Activated naive CD8-positive, alpha-beta T cell treated with anti-CD3 and anti-CD28 coated beads, Interleukin-2, amount 50 U/mL, for 24 hours (primary cell): Measurements from ENCODE around the gene BTBD1.
"Not testable (repeated sequence)": the region's sequence is repeated elsewhere in the genome, so short reads cannot be mapped to it uniquely, and the experiment has no call there.

Experiments
- ATAC-seq: fragments of 150-1000 bp; cut with Tn5 transposase; one replicate; pipeline ENCODE4 v1.10.0; 2021
- DNase-seq: peaks from one replicate; pipeline ENCODE4 v3.0.0; 2021
- H3K27ac Mint-ChIP-seq: one replicate; pipeline ENCODE4 v1.8.0; 2021; ENCODE audit warnings: mild to moderate bottlenecking, mixed read lengths
- H3K27me3 Mint-ChIP-seq: one replicate; pipeline ENCODE4 v1.8.0; 2021; ENCODE audit warnings: mixed read lengths
- H3K36me3 Mint-ChIP-seq: one replicate; pipeline ENCODE4 v1.8.0; 2021; ENCODE audit warnings: low read depth, mixed read lengths
- H3K4me1 Mint-ChIP-seq: one replicate; pipeline ENCODE4 v1.8.0; 2021; ENCODE audit warnings: mixed read lengths
- H3K4me3 Mint-ChIP-seq: one replicate; pipeline ENCODE4 v1.8.0; 2021; ENCODE audit warnings: mild to moderate bottlenecking, moderate library complexity, mixed read lengths
- H3K9me3 Mint-ChIP-seq: one replicate; pipeline ENCODE4 v1.8.0; 2021; ENCODE audit warnings: mixed read lengths

BTBD1 gene

GRCh38 chr15:83106994-83107840 lies 40.2 kb upstream of the BTBD1 start, which contains the start of gene TM6SF1:
Gene TM6SF1, plus strand, starts transcription at chr15:83107645. Its CDS starts 36 bp downstream, at chr15:83107681.
- H3K9me3 Mint-ChIP-seq = no peaks in the 10 kb centered on the region
- peak within 1 kb of the TSS; percentile 77 for H3K27ac Mint-ChIP-seq
- peak; percentile 19 for DNase-seq
- peak within 1 kb of the TSS; percentile 81 for H3K4me3 Mint-ChIP-seq
- peaks cover 17% of the 10 kb centered on the region for H3K4me1 Mint-ChIP-seq
- ATAC-seq = peak; percentile 25
- H3K27me3 Mint-ChIP-seq = peaks cover 47% of the 10 kb centered on the region
- H3K36me3 Mint-ChIP-seq = peaks cover 2% of the 10 kb centered on the region

- DNase-seq (no peak), ATAC-seq (no peak)
- no peak overlapping the region for H3K27ac Mint-ChIP-seq
- H3K4me3 Mint-ChIP-seq = no peak overlapping the region
- H3K36me3 Mint-ChIP-seq = no peaks in the 10 kb centered on the region
- peaks cover 17% of the 10 kb centered on the region for H3K4me1 Mint-ChIP-seq
- H3K27me3 Mint-ChIP-seq = peaks cover 46% of the 10 kb centered on the region
- H3K9me3 Mint-ChIP-seq = no peaks in the 10 kb centered on the region
Observed at GRCh38 chr15:83105440-83105839, 38.4 kb upstream of the BTBD1 start.

GRCh38 chr15:83104141-83104540 lies 37.1 kb upstream of the BTBD1 start:
- no peak overlapping the region for H3K4me3 Mint-ChIP-seq
- H3K4me1 Mint-ChIP-seq = peaks cover 16% of the 10 kb centered on the region
- no peak for ATAC-seq
- H3K9me3 Mint-ChIP-seq = no peaks in the 10 kb centered on the region
- DNase-seq = no peak
- H3K27ac Mint-ChIP-seq = no peak overlapping the region
- no peaks in the 10 kb centered on the region for H3K36me3 Mint-ChIP-seq
- H3K27me3 Mint-ChIP-seq = peaks cover 45% of the 10 kb centered on the region

GRCh38 chr15:83102346-83102745 lies 35.3 kb upstream of the BTBD1 start:
- Mint-ChIP-seq H3K36me3 (no peaks in the 10 kb centered on the region), H3K9me3 (no peaks in the 10 kb centered on the region), H3K4me1 (peaks cover 6% of the 10 kb centered on the region), H3K4me3 (no peak overlapping the region), H3K27me3 (peaks cover 36% of the 10 kb centered on the region), H3K27ac (no peak overlapping the region)
- ATAC-seq (no peak), DNase-seq (no peak)

- Mint-ChIP-seq H3K27me3 (peaks cover 32% of the 10 kb centered on the region), H3K27ac (no peak overlapping the region), H3K4me1 (no peaks in the 10 kb centered on the region), H3K4me3 (no peak overlapping the region), H3K9me3 (peaks cover 6% of the 10 kb centered on the region), H3K36me3 (no peaks in the 10 kb centered on the region)
- ATAC-seq (no peak), DNase-seq (no peak)
Observed at GRCh38 chr15:83100097-83100646, 33.1 kb upstream of the BTBD1 start.

- Mint-ChIP-seq H3K4me3 (no peak overlapping the region), H3K27me3 (peaks cover 26% of the 10 kb centered on the region), H3K27ac (no peak overlapping the region), H3K36me3 (no peaks in the 10 kb centered on the region), H3K9me3 (peaks cover 6% of the 10 kb centered on the region), H3K4me1 (no peaks in the 10 kb centered on the region)
- ATAC-seq (no peak), DNase-seq (no peak)
Observed at GRCh38 chr15:83099290-83099689, 32.2 kb upstream of the BTBD1 start.

- DNase-seq = no peak
- no peak overlapping the region for H3K4me3 Mint-ChIP-seq
- peaks cover 20% of the 10 kb centered on the region for H3K27me3 Mint-ChIP-seq
- H3K36me3 Mint-ChIP-seq = no peaks in the 10 kb centered on the region
- ATAC-seq = no peak
- H3K9me3 Mint-ChIP-seq = peaks cover 6% of the 10 kb centered on the region
- no peak overlapping the region for H3K27ac Mint-ChIP-seq
- H3K4me1 Mint-ChIP-seq = peaks cover under 1% of the 10 kb centered on the region
Observed at GRCh38 chr15:83098079-83098478, 31.0 kb upstream of the BTBD1 start.

- ATAC-seq (no peak), DNase-seq (no peak)
- Mint-ChIP-seq H3K9me3 (peaks cover 6% of the 10 kb centered on the region), H3K27ac (no peak overlapping the region), H3K36me3 (no peaks in the 10 kb centered on the region), H3K4me3 (no peak overlapping the region), H3K27me3 (peaks cover 7% of the 10 kb centered on the region), H3K4me1 (peaks cover 9% of the 10 kb centered on the region)
Observed at GRCh38 chr15:83094583-83094982, 27.5 kb upstream of the BTBD1 start.

- H3K27ac Mint-ChIP-seq = peak overlapping the region; percentile 71
- H3K4me3 Mint-ChIP-seq = no peak overlapping the region
- H3K36me3 Mint-ChIP-seq = no peaks in the 10 kb centered on the region
Observed at GRCh38 chr15:83092309-83092976, 25.4 kb upstream of the BTBD1 start.

GRCh38 chr15:83091965-83092308 lies 24.9 kb upstream of the BTBD1 start:
- H3K4me3 Mint-ChIP-seq, ATAC-seq, H3K9me3 Mint-ChIP-seq, H3K4me1 Mint-ChIP-seq, H3K36me3 Mint-ChIP-seq, DNase-seq, H3K27me3 Mint-ChIP-seq: not testable (repeated sequence)
- peak overlapping the region; percentile 71 for H3K27ac Mint-ChIP-seq

More at GRCh38 chr15:83092309-83092976, 25.4 kb upstream of the BTBD1 start:
- DNase-seq = peak; percentile 9
- peak; percentile 90 for ATAC-seq
- peaks cover 7% of the 10 kb centered on the region for H3K27me3 Mint-ChIP-seq
- peaks cover 6% of the 10 kb centered on the region for H3K9me3 Mint-ChIP-seq
- peaks cover 9% of the 10 kb centered on the region for H3K4me1 Mint-ChIP-seq

- Mint-ChIP-seq H3K27ac (no peak overlapping the region), H3K9me3 (no peaks in the 10 kb centered on the region), H3K4me1 (peaks cover 9% of the 10 kb centered on the region), H3K27me3 (peaks cover 2% of the 10 kb centered on the region), H3K4me3 (no peak overlapping the region), H3K36me3 (no peaks in the 10 kb centered on the region)
- ATAC-seq (no peak), DNase-seq (no peak)
Observed at GRCh38 chr15:83090465-83090864, 23.4 kb upstream of the BTBD1 start.

GRCh38 chr15:83088876-83089275 lies 21.8 kb upstream of the BTBD1 start:
- ATAC-seq (no peak), DNase-seq (no peak)
- Mint-ChIP-seq H3K9me3 (no peaks in the 10 kb centered on the region), H3K27ac (no peak overlapping the region), H3K4me3 (no peak overlapping the region), H3K36me3 (no peaks in the 10 kb centered on the region), H3K27me3 (peaks cover 2% of the 10 kb centered on the region), H3K4me1 (peaks cover 9% of the 10 kb centered on the region)

GRCh38 chr15:83087576-83087975 lies 20.5 kb upstream of the BTBD1 start:
- Mint-ChIP-seq H3K9me3 (no peaks in the 10 kb centered on the region), H3K27me3 (peaks cover 4% of the 10 kb centered on the region), H3K4me3 (no peak overlapping the region), H3K4me1 (peaks cover 6% of the 10 kb centered on the region), H3K27ac (no peak overlapping the region), H3K36me3 (no peaks in the 10 kb centered on the region)
- ATAC-seq (no peak), DNase-seq (no peak)

- H3K4me1 Mint-ChIP-seq, ATAC-seq, H3K27ac Mint-ChIP-seq, DNase-seq, H3K4me3 Mint-ChIP-seq, H3K9me3 Mint-ChIP-seq, H3K36me3 Mint-ChIP-seq: not testable (repeated sequence)
- peaks cover 13% of the 10 kb centered on the region for H3K27me3 Mint-ChIP-seq
Observed at GRCh38 chr15:83085864-83086552, 19.0 kb upstream of the BTBD1 start.
